ENCODE data around the gene OLIG1.

Gene OLIG1

GRCh38 chr21:33061233-33061632 is 8.7 kb upstream of the OLIG1 start:
- no peak overlapping the region for H3K27ac ChIP-seq
- TF ChIP-seq CTCF (conservative IDR thresholded peaks at IDR 0.05) = no peak
- no peak for TF ChIP-seq ZFX (IDR thresholded peaks at IDR 0.05)

- no peak overlapping the region for H3K27ac ChIP-seq
- no peak for TF ChIP-seq CTCF (conservative IDR thresholded peaks at IDR 0.05)
- no peak for TF ChIP-seq ZFX (IDR thresholded peaks at IDR 0.05)
These were observed 6.5 kb upstream of the OLIG1 start for GRCh38 chr21:33063375-33063883.

GRCh38 chr21:33063907-33064622 is 5.9 kb upstream of the OLIG1 start:
- H3K27ac ChIP-seq = no peak overlapping the region
- TF ChIP-seq ZFX (IDR thresholded peaks at IDR 0.05) (no peak), CTCF (conservative IDR thresholded peaks at IDR 0.05) (no peak)

- no peak for TF ChIP-seq ZFX (IDR thresholded peaks at IDR 0.05)
- no peak for TF ChIP-seq CTCF (conservative IDR thresholded peaks at IDR 0.05)
These were observed 5.1 kb upstream of the OLIG1 start for GRCh38 chr21:33064623-33065390.

GRCh38 chr21:33067043-33067442 is 2.9 kb upstream of the OLIG1 start:
- no peak for TF ChIP-seq CTCF (conservative IDR thresholded peaks at IDR 0.05)
- TF ChIP-seq ZFX (IDR thresholded peaks at IDR 0.05) = no peak
- H3K27ac ChIP-seq = no peak overlapping the region

More at GRCh38 chr21:33064623-33065390, 5.1 kb upstream of the OLIG1 start:
- no peak overlapping the region for H3K27ac ChIP-seq

GRCh38 chr21:33067457-33067856 is 2.5 kb upstream of the OLIG1 start:
- TF ChIP-seq ZFX (IDR thresholded peaks at IDR 0.05) (no peak), CTCF (conservative IDR thresholded peaks at IDR 0.05) (no peak)
- H3K27ac ChIP-seq = no peak overlapping the region

GRCh38 chr21:33069243-33069642 is 698 bp upstream of the OLIG1 start:
- no peak overlapping the region for H3K27ac ChIP-seq

More at GRCh38 chr21:33069243-33069642, 698 bp upstream of the OLIG1 start:
- no peak for TF ChIP-seq CTCF (conservative IDR thresholded peaks at IDR 0.05)

Measured in C4-2B (cell line).